HepG2 (cell line): ENCODE measurements around the gene ATP5F1A. TPM values are rescaled to one million over a fixed set of nuclear protein-coding genes. Genes with fewer than 3 reads are reported as not detected.
A peak's percentile ranks its signal among the peaks of the same experiment; 100 is the strongest.

Experiments used
- DNMT1 ChIP-seq: sonication (generic); formaldehyde crosslinking; IDR thresholded peaks from 2 replicates; pipeline ENCODE4 v1.5.1; 2020; ENCODE audit warnings: mild to moderate bottlenecking, missing genetic modification reagents
- ESRRA ChIP-seq: sonication (generic); formaldehyde crosslinking; IDR thresholded peaks from 2 replicates; pipeline ENCODE4 v1.5.1; 2020; ENCODE audit warnings: mild to moderate bottlenecking, low read depth, missing genetic modification reagents
- JUN ChIP-seq: sonication (generic); formaldehyde crosslinking; IDR thresholded peaks from 2 replicates; pipeline ENCODE4 v1.4.0; 2020; ENCODE audit warnings: mild to moderate bottlenecking, missing genetic modification reagents
- KDM5A ChIP-seq: fragments of 200-600 bp; sonication (generic); IDR thresholded peaks from 2 replicates; pipeline ENCODE4 v1.7.0; 2018; ENCODE audit warnings: antibody characterized with exemption, mild to moderate bottlenecking, low read length, borderline replicate concordance
- MIER3 ChIP-seq: IDR thresholded peaks from 2 replicates; pipeline ENCODE4 v1.6.1; 2016; ENCODE audit warnings: missing compliant biosample characterization, borderline replicate concordance
- NCOR1 ChIP-seq: fragments of 200-600 bp; sonication (generic); IDR thresholded peaks from 2 replicates; pipeline ENCODE4 v1.7.0; 2017; ENCODE audit warnings: antibody characterized with exemption, low read length, borderline replicate concordance
- PAWR ChIP-seq: sonication (generic); formaldehyde crosslinking; IDR thresholded peaks from 2 replicates; pipeline ENCODE4 v1.4.0; 2020; ENCODE audit warnings: missing genetic modification reagents, mild to moderate bottlenecking, borderline replicate concordance
- RAD51 ChIP-seq: fragments of 450-650 bp; IDR thresholded peaks from 2 replicates; pipeline ENCODE4 v1.6.1; 2016; ENCODE audit warnings: borderline replicate concordance
- RBM22 ChIP-seq: fragments of 200-400 bp; formaldehyde crosslinking; optimal IDR thresholded peaks from 2 replicates; pipeline ENCODE3; 2017; ENCODE audit warnings: mild to moderate bottlenecking, low read length, moderate library complexity
- RFX5 ChIP-seq: IDR thresholded peaks from 2 replicates; pipeline ENCODE4 v1.6.1; 2011; ENCODE audit warnings: low read depth, low read length, improper control_type of control experiment
- SRY ChIP-seq: sonication (generic); formaldehyde crosslinking; IDR thresholded peaks from 2 replicates; pipeline ENCODE4 v1.8.0; 2022; ENCODE audit warnings: mild to moderate bottlenecking, missing genetic modification reagents
- ZNF253 ChIP-seq: sonication (generic); formaldehyde crosslinking; IDR thresholded peaks from 2 replicates; pipeline ENCODE4 v1.8.0; 2022; ENCODE audit warnings: mild to moderate bottlenecking, missing genetic modification reagents, borderline replicate concordance
- ZNF317 ChIP-seq: sonication (generic); formaldehyde crosslinking; IDR thresholded peaks from 2 replicates; pipeline ENCODE4 v1.5.0; 2020; ENCODE audit warnings: mild to moderate bottlenecking, missing genetic modification reagents
- ZNF496 ChIP-seq: sonication (generic); formaldehyde crosslinking; IDR thresholded peaks from 2 replicates; pipeline ENCODE4 v1.8.1; 2023; ENCODE audit warnings: mild to moderate bottlenecking, moderate library complexity, missing genetic modification reagents; ENCODE audit not compliant: insufficient replicate concordance
- ZNF614 ChIP-seq: IDR thresholded peaks from 2 replicates; pipeline ENCODE4 v1.6.1; 2018; ENCODE audit warnings: missing biosample characterization, missing genetic modification reagents, inconsistent platforms, borderline replicate concordance
- ZNF883 ChIP-seq: sonication (generic); formaldehyde crosslinking; IDR thresholded peaks from 2 replicates; pipeline ENCODE4 v1.5.1; 2020; ENCODE audit warnings: mild to moderate bottlenecking, missing genetic modification reagents; ENCODE audit errors: not compliant biosample characterization
- ZZZ3 ChIP-seq: sonication (generic); formaldehyde crosslinking; IDR thresholded peaks from 2 replicates; pipeline ENCODE4 v1.4.0; 2020; ENCODE audit warnings: missing genetic modification reagents, mild to moderate bottlenecking, borderline replicate concordance
- polyA plus RNA-seq, 8 experiments: library from polyadenylated mRNA; depleted of rRNA in 3 of 8; stranded (reverse) in 7 of 8; unstranded in 1 of 8; fragments of >200 nt; fragmentation: Illumina TruSeq in 4 of 8; extraction: Trizol in 4 of 8; gene quantifications; 2 replicates each; pipeline versions ENCODE4 v1.2.1 to v1.2.3, GENCODE V29; 2011 to 2016; ENCODE audit warnings: low read depth in 4 of 8, missing spikeins in 1 of 8, mixed read lengths in 1 of 8; ENCODE audit not compliant: insufficient read depth in 1 of 8
- total RNA-seq, 5 experiments: library from RNA; depleted of rRNA; stranded (reverse); fragments of >200 nt; fragmentation: Illumina TruSeq; extraction: Trizol; gene quantifications; 2 replicates each; pipeline ENCODE4 v1.2.3, GENCODE V29; 2016; ENCODE audit warnings: low read depth in 1 of 5
- TF ChIP-seq, protein P1 (sequence below): sonication (generic); formaldehyde crosslinking; IDR thresholded peaks from 2 replicates; pipeline ENCODE4 v1.5.0; 2020; ENCODE audit warnings: mild to moderate bottlenecking, missing genetic modification reagents
- TF ChIP-seq, protein P2 (sequence below): sonication (generic); formaldehyde crosslinking; IDR thresholded peaks from 2 replicates; pipeline ENCODE4 v1.8.0; 2022; ENCODE audit warnings: mild to moderate bottlenecking, missing genetic modification reagents, moderate library complexity
- TF ChIP-seq, protein P3 (sequence below): sonication (generic); formaldehyde crosslinking; IDR thresholded peaks from 2 replicates; pipeline ENCODE4 v1.8.1; 2023; ENCODE audit warnings: mild to moderate bottlenecking, missing genetic modification reagents
- TF ChIP-seq, protein P4 (sequence below): sonication (generic); formaldehyde crosslinking; IDR thresholded peaks from 2 replicates; pipeline ENCODE4 v1.8.1; 2023; ENCODE audit warnings: mild to moderate bottlenecking, inconsistent platforms, moderate library complexity, missing genetic modification reagents, borderline replicate concordance
- TF ChIP-seq, protein P5 (sequence below): sonication (generic); formaldehyde crosslinking; IDR thresholded peaks from 2 replicates; pipeline ENCODE4 v1.4.0; 2020; ENCODE audit warnings: missing genetic modification reagents

Gene ATP5F1A
- total and polyA plus RNA-seq, 2 of the 13 experiments (the other 11 are each of a cell fraction or from before 2014, with no cell fraction given), result 459 to 922 TPM

DNA sequence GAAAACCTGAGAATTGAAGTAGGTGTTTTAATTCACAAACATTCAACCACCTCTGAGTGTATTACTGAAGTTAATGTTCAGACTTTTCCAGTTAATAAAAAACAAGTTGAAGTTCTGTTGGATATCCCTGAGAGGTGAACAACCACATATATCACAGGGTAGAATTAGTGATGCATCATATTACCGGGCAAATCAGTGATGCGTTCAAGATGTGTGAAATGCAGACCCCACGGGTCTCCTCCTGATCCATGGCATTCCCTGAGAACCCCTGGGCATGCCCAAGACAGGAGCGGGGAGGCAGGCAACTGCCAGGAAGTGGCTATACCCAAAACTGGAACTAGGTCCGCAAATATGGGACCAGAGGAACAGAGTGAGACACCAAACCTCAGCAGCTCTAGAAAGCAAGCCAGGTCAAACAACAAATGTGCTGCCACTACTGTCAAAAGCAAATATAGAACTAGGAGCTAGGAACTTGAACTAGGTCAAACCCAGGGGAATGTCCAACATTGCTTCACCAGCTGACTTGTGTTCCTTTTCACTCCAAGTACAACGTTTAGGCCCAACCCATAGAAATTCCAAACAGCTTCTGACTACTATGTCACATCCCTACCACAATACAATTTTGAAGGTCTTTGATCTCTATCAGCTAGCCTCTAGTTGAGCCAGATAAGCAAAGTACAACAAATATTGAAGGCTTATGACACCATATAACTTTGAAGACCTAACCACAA is 46.2 kb downstream of the ATP5F1A start (continued):
- TF ChIP-seq, protein P1, sequence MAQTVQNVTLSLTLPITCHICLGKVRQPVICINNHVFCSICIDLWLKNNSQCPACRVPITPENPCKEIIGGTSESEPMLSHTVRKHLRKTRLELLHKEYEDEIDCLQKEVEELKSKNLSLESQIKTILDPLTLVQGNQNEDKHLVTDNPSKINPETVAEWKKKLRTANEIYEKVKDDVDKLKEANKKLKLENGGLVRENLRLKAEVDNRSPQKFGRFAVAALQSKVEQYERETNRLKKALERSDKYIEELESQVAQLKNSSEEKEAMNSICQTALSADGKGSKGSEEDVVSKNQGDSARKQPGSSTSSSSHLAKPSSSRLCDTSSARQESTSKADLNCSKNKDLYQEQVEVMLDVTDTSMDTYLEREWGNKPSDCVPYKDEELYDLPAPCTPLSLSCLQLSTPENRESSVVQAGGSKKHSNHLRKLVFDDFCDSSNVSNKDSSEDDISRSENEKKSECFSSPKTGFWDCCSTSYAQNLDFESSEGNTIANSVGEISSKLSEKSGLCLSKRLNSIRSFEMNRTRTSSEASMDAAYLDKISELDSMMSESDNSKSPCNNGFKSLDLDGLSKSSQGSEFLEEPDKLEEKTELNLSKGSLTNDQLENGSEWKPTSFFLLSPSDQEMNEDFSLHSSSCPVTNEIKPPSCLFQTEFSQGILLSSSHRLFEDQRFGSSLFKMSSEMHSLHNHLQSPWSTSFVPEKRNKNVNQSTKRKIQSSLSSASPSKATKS (CRISPR knock-in tag), result no peak
- TF ChIP-seq PAWR (no peak), DNMT1 (CRISPR knock-in tag) (no peak), ZZZ3 (CRISPR knock-in tag) (no peak), MIER3 (no peak), ZNF883 (no peak), RBM22 (no peak), ZNF317 (CRISPR knock-in tag) (0 out of 2 replicates have a peak, but pooled peaks have one; percentile 48), NCOR1 (peak; percentile 87), ZNF614 (CRISPR knock-in tag) (peak; percentile 61; the same call in 1 of the 2 replicates), SRY (CRISPR knock-in tag) (no peak), ZNF496 (CRISPR knock-in tag) (no peak), KDM5A (no peak), JUN (no peak), ZNF253 (CRISPR knock-in tag) (no peak), RAD51 (no peak), ESRRA (CRISPR knock-in tag) (peak; percentile 49; the same call in 1 of the 2 replicates), RFX5 (no peak)
- TF ChIP-seq, protein P2, sequence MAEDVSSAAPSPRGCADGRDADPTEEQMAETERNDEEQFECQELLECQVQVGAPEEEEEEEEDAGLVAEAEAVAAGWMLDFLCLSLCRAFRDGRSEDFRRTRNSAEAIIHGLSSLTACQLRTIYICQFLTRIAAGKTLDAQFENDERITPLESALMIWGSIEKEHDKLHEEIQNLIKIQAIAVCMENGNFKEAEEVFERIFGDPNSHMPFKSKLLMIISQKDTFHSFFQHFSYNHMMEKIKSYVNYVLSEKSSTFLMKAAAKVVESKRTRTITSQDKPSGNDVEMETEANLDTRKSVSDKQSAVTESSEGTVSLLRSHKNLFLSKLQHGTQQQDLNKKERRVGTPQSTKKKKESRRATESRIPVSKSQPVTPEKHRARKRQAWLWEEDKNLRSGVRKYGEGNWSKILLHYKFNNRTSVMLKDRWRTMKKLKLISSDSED (CRISPR knock-in tag), result no peak
- TF ChIP-seq, protein P3, sequence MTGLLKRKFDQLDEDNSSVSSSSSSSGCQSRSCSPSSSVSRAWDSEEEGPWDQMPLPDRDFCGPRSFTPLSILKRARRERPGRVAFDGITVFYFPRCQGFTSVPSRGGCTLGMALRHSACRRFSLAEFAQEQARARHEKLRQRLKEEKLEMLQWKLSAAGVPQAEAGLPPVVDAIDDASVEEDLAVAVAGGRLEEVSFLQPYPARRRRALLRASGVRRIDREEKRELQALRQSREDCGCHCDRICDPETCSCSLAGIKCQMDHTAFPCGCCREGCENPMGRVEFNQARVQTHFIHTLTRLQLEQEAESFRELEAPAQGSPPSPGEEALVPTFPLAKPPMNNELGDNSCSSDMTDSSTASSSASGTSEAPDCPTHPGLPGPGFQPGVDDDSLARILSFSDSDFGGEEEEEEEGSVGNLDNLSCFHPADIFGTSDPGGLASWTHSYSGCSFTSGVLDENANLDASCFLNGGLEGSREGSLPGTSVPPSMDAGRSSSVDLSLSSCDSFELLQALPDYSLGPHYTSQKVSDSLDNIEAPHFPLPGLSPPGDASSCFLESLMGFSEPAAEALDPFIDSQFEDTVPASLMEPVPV (CRISPR knock-in tag), result no peak
- TF ChIP-seq, protein P4, sequence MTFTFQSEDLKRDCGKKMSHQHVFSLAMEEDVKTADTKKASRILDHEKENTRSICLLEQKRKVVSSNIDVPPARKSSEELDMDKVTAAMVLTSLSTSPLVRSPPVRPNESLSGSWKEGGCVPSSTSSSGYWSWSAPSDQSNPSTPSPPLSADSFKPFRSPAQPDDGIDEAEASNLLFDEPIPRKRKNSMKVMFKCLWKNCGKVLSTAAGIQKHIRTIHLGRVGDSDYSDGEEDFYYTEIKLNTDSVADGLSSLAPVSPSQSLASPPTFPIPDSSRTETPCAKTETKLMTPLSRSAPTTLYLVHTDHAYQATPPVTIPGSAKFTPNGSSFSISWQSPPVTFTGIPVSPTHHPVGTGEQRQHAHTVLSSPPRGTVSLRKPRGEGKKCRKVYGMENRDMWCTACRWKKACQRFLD (CRISPR knock-in tag), result no peak
- TF ChIP-seq, protein P5, sequence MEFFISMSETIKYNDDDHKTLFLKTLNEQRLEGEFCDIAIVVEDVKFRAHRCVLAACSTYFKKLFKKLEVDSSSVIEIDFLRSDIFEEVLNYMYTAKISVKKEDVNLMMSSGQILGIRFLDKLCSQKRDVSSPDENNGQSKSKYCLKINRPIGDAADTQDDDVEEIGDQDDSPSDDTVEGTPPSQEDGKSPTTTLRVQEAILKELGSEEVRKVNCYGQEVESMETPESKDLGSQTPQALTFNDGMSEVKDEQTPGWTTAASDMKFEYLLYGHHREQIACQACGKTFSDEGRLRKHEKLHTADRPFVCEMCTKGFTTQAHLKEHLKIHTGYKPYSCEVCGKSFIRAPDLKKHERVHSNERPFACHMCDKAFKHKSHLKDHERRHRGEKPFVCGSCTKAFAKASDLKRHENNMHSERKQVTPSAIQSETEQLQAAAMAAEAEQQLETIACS (CRISPR knock-in tag), result no peak
